GM19395 (cell line): ENCODE data around the gene TCEAL3.
"Not testable (repeated sequence)": the region's sequence is repeated elsewhere in the genome, so short reads cannot be mapped to it uniquely, and the experiment has no call there.

Experiments used
- ATAC-seq: cut with Tn5 transposase; IDR thresholded peaks from one replicate; pipeline ENCODE4 v1.9.1; 2021; ENCODE audit warnings: mild to moderate bottlenecking, moderate library complexity; ENCODE audit not compliant: unreplicated experiment

The TCEAL3 gene

GRCh38 chrX:103659460-103659859 is 51.7 kb downstream of the TCEAL3 start:
- not testable (repeated sequence) for ATAC-seq
